Fibroblast of lung (primary cell): ENCODE results near the gene C3.

Source experiments
- EZH2 ChIP-seq: IDR thresholded peaks from 2 replicates; pipeline ENCODE4 v1.5.1; 2012; ENCODE audit warnings: low read length, control low read depth, mild to moderate bottlenecking; ENCODE audit errors: missing control alignments
- TF ChIP-seq, protein P1 (sequence below), 2 donors: IDR thresholded peaks in 1 of 2; conservative IDR thresholded peaks in 1 of 2; 1 replicate in 1 of 2; 2 replicates in 1 of 2; pipeline ENCODE4 v1.5.1; 2011 to 2012; ENCODE audit warnings: low read length in 2 of 2, control low read depth in 1 of 2, inconsistent platforms in 1 of 2, low read depth in 1 of 2, mild to moderate bottlenecking in 1 of 2

DNA sequence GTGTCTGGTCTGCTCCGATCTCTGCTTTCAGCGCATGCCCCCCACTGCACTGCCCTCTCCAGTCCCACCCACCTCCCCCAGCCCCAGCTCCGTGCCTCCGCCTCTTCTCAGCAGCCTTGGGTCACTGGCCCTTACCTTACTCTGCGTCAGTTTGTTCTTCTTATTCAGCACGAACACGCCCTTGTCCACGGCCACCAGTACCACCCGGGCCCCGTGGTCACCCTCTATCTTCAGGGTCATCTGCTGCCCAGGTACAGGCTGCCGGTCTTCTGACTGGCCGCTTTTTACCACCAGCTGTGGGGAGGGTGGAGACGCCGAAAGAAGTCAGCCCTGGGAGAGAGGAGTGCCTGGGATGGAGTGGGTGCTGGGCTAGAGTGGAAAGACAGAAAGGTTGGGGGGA is 10.9 kb downstream of the C3 start:
- TF ChIP-seq, protein P1, sequence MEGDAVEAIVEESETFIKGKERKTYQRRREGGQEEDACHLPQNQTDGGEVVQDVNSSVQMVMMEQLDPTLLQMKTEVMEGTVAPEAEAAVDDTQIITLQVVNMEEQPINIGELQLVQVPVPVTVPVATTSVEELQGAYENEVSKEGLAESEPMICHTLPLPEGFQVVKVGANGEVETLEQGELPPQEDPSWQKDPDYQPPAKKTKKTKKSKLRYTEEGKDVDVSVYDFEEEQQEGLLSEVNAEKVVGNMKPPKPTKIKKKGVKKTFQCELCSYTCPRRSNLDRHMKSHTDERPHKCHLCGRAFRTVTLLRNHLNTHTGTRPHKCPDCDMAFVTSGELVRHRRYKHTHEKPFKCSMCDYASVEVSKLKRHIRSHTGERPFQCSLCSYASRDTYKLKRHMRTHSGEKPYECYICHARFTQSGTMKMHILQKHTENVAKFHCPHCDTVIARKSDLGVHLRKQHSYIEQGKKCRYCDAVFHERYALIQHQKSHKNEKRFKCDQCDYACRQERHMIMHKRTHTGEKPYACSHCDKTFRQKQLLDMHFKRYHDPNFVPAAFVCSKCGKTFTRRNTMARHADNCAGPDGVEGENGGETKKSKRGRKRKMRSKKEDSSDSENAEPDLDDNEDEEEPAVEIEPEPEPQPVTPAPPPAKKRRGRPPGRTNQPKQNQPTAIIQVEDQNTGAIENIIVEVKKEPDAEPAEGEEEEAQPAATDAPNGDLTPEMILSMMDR (conservative IDR thresholded peaks at IDR 0.05 in 1 of 2, IDR thresholded peaks at IDR 0.05 in 1 of 2; ENCODE audit: low read depth in 1 of 2, low read length in 2 of 2) = no peak
- TF ChIP-seq EZH2 = no peak
